Loucy (cell line): ENCODE results near the gene GLMN.

Experiments
- CTCF ChIP-seq: fragments of 200-600 bp; sonication (generic); conservative IDR thresholded peaks from 2 replicates; pipeline ENCODE4 v1.5.1; 2014; ENCODE audit warnings: mild to moderate bottlenecking, antibody characterized with exemption, low read length
- EZH2phosphoT487 ChIP-seq: fragments of 200-600 bp; IDR thresholded peaks from 2 replicates; pipeline ENCODE4 v1.6.1; 2018; ENCODE audit warnings: antibody characterized with exemption, mild to moderate bottlenecking, moderate library complexity, borderline replicate concordance

GRCh38 chr1:92210701-92211100 is 88.1 kb downstream of the GLMN start:
- TF ChIP-seq CTCF (no peak), EZH2phosphoT487 (no peak)
